Measurements from ENCODE around the gene TMEM37. TPM values are rescaled to one million over a fixed set of nuclear protein-coding genes. Genes with fewer than 3 reads are reported as not detected.

TMEM37 gene
- total RNA-seq, 1 experiment from 2014 or later: 9.6 TPM

DNA sequence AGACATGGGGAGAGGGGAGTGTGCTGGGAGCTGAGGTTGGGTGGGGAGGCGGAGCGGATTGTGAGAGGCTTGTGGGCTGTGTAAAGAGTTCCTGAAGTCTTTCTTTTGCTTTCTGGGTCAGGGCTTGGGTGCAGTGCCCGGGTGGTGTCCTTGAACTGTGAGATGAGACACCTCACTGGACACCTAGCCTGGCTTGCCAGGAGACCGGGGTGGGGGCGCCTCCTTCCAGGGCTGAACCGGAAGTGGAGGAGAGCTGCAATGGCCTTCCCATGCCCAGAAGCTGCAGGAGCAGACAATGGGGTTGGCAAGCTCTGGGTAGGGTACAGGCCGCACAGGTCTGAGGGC lies 4.3 kb downstream of the TMEM37 start:
- ATAC-seq: no peak
- Mint-ChIP-seq H3K27ac (no peak overlapping the region), H3K36me3 (0 out of 2 replicates have a peak, but pooled peaks cover 5% of the 10 kb centered on the region)

DNA sequence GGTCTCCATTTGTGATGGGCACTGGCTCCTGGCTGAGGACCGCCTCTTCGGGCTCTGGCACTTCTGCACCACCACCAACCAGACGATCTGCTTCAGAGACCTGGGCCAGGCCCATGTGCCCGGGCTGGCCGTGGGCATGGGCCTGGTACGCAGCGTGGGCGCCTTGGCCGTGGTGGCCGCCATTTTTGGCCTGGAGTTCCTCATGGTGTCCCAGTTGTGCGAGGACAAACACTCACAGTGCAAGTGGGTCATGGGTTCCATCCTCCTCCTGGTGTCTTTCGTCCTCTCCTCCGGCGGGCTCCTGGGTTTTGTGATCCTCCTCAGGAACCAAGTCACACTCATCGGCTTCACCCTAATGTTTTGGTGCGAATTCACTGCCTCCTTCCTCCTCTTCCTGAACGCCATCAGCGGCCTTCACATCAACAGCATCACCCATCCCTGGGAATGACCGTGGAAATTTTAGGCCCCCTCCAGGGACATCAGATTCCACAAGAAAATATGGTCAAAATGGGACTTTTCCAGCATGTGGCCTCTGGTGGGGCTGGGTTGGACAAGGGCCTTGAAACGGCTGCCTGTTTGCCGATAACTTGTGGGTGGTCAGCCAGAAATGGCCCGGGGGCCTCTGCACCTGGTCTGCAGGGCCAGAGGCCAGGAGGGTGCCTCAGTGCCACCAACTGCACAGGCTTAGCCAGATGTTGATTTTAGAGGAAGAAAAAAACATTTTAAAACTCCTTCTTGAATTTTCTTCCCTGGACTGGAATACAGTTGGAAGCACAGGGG lies 5.5 kb downstream of the TMEM37 start:
- CTCF ChIA-PET: interaction anchor here (1.3 kb wide), 1 partner anchor 39 kb away, joined by 4 read pairs; no protein-coding TSS in a partner anchor
- POLR2A ChIA-PET: no interaction called here
- 0 out of 2 replicates have a peak, but pooled peaks cover 5% of the 10 kb centered on the region for H3K36me3 Mint-ChIP-seq
- H3K4me3 Mint-ChIP-seq: no peak overlapping the region
- ATAC-seq (no peak), DNase-seq (ENCODE audit: low spot score) (no peak)
- H3K4me1 Mint-ChIP-seq: peaks cover 36% of the 10 kb centered on the region
- H3K27ac Mint-ChIP-seq: no peak overlapping the region
- no peaks in the 10 kb centered on the region for H3K9me3 Mint-ChIP-seq
- H3K27me3 Mint-ChIP-seq (ENCODE audit: low read depth): peaks cover 4% of the 10 kb centered on the region
- TF ChIP-seq, protein P1, sequence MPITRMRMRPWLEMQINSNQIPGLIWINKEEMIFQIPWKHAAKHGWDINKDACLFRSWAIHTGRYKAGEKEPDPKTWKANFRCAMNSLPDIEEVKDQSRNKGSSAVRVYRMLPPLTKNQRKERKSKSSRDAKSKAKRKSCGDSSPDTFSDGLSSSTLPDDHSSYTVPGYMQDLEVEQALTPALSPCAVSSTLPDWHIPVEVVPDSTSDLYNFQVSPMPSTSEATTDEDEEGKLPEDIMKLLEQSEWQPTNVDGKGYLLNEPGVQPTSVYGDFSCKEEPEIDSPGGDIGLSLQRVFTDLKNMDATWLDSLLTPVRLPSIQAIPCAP (CRISPR knock-in tag; IDR thresholded peaks at IDR 0.05): no peak
- TF ChIP-seq ZBTB21 (CRISPR knock-in tag; IDR thresholded peaks at IDR 0.05; ENCODE audit: borderline replicate concordance) (no peak), ESRRA (CRISPR knock-in tag; IDR thresholded peaks at IDR 0.05; ENCODE audit: borderline replicate concordance) (no peak), NR3C1 (CRISPR knock-in tag; conservative IDR thresholded peaks at IDR 0.05; ENCODE audit: low read depth) (no peak), TP53 (CRISPR knock-in tag; IDR thresholded peaks at IDR 0.05) (no peak), MYBL2 (CRISPR knock-in tag; IDR thresholded peaks at IDR 0.05) (no peak), RELA (CRISPR knock-in tag; IDR thresholded peaks at IDR 0.05; ENCODE audit: borderline replicate concordance) (no peak), SOX15 (CRISPR knock-in tag; IDR thresholded peaks at IDR 0.05) (no peak), CREM (CRISPR knock-in tag; IDR thresholded peaks at IDR 0.05) (no peak)
- TF ChIP-seq, protein P2, sequence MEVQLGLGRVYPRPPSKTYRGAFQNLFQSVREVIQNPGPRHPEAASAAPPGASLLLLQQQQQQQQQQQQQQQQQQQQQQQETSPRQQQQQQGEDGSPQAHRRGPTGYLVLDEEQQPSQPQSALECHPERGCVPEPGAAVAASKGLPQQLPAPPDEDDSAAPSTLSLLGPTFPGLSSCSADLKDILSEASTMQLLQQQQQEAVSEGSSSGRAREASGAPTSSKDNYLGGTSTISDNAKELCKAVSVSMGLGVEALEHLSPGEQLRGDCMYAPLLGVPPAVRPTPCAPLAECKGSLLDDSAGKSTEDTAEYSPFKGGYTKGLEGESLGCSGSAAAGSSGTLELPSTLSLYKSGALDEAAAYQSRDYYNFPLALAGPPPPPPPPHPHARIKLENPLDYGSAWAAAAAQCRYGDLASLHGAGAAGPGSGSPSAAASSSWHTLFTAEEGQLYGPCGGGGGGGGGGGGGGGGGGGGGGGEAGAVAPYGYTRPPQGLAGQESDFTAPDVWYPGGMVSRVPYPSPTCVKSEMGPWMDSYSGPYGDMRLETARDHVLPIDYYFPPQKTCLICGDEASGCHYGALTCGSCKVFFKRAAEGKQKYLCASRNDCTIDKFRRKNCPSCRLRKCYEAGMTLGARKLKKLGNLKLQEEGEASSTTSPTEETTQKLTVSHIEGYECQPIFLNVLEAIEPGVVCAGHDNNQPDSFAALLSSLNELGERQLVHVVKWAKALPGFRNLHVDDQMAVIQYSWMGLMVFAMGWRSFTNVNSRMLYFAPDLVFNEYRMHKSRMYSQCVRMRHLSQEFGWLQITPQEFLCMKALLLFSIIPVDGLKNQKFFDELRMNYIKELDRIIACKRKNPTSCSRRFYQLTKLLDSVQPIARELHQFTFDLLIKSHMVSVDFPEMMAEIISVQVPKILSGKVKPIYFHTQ (CRISPR knock-in tag; IDR thresholded peaks at IDR 0.05): no peak
- TF ChIP-seq, protein P3, sequence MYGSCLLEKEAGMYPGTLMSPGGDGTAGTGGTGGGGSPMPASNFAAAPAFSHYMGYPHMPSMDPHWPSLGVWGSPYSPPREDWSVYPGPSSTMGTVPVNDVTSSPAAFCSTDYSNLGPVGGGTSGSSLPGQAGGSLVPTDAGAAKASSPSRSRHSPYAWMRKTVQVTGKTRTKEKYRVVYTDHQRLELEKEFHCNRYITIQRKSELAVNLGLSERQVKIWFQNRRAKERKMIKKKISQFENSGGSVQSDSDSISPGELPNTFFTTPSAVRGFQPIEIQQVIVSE (CRISPR knock-in tag; IDR thresholded peaks at IDR 0.05; ENCODE audit: borderline replicate concordance): no peak
- TF ChIP-seq, protein P4, sequence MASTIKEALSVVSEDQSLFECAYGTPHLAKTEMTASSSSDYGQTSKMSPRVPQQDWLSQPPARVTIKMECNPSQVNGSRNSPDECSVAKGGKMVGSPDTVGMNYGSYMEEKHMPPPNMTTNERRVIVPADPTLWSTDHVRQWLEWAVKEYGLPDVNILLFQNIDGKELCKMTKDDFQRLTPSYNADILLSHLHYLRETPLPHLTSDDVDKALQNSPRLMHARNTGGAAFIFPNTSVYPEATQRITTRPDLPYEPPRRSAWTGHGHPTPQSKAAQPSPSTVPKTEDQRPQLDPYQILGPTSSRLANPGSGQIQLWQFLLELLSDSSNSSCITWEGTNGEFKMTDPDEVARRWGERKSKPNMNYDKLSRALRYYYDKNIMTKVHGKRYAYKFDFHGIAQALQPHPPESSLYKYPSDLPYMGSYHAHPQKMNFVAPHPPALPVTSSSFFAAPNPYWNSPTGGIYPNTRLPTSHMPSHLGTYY (CRISPR knock-in tag; IDR thresholded peaks at IDR 0.05): no peak
- TF ChIP-seq, protein P5, sequence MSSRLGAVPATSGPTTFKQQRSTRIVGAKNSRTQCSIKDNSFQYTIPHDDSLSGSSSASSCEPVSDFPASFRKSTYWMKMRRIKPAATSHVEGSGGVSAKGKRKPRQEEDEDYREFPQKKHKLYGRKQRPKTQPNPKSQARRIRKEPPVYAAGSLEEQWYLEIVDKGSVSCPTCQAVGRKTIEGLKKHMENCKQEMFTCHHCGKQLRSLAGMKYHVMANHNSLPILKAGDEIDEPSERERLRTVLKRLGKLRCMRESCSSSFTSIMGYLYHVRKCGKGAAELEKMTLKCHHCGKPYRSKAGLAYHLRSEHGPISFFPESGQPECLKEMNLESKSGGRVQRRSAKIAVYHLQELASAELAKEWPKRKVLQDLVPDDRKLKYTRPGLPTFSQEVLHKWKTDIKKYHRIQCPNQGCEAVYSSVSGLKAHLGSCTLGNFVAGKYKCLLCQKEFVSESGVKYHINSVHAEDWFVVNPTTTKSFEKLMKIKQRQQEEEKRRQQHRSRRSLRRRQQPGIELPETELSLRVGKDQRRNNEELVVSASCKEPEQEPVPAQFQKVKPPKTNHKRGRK (CRISPR knock-in tag; IDR thresholded peaks at IDR 0.05; ENCODE audit: borderline replicate concordance): no peak
- TF ChIP-seq, protein P6, sequence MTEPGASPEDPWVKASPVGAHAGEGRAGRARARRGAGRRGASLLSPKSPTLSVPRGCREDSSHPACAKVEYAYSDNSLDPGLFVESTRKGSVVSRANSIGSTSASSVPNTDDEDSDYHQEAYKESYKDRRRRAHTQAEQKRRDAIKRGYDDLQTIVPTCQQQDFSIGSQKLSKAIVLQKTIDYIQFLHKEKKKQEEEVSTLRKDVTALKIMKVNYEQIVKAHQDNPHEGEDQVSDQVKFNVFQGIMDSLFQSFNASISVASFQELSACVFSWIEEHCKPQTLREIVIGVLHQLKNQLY (CRISPR knock-in tag; IDR thresholded peaks at IDR 0.05): no peak
- TF ChIP-seq, protein P7, sequence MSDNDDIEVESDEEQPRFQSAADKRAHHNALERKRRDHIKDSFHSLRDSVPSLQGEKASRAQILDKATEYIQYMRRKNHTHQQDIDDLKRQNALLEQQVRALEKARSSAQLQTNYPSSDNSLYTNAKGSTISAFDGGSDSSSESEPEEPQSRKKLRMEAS (CRISPR knock-in tag; IDR thresholded peaks at IDR 0.05): no peak

More for the DNA sequence above, 4.3 kb downstream of the TMEM37 start:
- Mint-ChIP-seq H3K9me3 (no peaks in the 10 kb centered on the region), H3K4me3 (no peak overlapping the region), H3K4me1 (peaks cover 39% of the 10 kb centered on the region), H3K27me3 (ENCODE audit: low read depth) (peaks cover 4% of the 10 kb centered on the region)
- DNase-seq (ENCODE audit: low spot score): no peak
- TF ChIP-seq JUN (CRISPR knock-in tag; IDR thresholded peaks at IDR 0.05): no peak
- TF ChIP-seq, protein P8, sequence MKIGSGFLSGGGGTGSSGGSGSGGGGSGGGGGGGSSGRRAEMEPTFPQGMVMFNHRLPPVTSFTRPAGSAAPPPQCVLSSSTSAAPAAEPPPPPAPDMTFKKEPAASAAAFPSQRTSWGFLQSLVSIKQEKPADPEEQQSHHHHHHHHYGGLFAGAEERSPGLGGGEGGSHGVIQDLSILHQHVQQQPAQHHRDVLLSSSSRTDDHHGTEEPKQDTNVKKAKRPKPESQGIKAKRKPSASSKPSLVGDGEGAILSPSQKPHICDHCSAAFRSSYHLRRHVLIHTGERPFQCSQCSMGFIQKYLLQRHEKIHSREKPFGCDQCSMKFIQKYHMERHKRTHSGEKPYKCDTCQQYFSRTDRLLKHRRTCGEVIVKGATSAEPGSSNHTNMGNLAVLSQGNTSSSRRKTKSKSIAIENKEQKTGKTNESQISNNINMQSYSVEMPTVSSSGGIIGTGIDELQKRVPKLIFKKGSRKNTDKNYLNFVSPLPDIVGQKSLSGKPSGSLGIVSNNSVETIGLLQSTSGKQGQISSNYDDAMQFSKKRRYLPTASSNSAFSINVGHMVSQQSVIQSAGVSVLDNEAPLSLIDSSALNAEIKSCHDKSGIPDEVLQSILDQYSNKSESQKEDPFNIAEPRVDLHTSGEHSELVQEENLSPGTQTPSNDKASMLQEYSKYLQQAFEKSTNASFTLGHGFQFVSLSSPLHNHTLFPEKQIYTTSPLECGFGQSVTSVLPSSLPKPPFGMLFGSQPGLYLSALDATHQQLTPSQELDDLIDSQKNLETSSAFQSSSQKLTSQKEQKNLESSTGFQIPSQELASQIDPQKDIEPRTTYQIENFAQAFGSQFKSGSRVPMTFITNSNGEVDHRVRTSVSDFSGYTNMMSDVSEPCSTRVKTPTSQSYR (CRISPR knock-in tag; IDR thresholded peaks at IDR 0.05): no peak
- TF ChIP-seq, protein P9, sequence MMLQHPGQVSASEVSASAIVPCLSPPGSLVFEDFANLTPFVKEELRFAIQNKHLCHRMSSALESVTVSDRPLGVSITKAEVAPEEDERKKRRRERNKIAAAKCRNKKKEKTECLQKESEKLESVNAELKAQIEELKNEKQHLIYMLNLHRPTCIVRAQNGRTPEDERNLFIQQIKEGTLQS (CRISPR knock-in tag; conservative IDR thresholded peaks at IDR 0.05): no peak
- TF ChIP-seq ETV6 (CRISPR knock-in tag; IDR thresholded peaks at IDR 0.05): no peak
- TF ChIP-seq TP53 (CRISPR knock-in tag; IDR thresholded peaks at IDR 0.05): no peak
- TF ChIP-seq FOXJ3 (CRISPR knock-in tag; IDR thresholded peaks at IDR 0.05; ENCODE audit: borderline replicate concordance): no peak
- no peak for TF ChIP-seq SP1 (CRISPR knock-in tag; conservative IDR thresholded peaks at IDR 0.05)
- no peak for TF ChIP-seq TCF7 (CRISPR knock-in tag; IDR thresholded peaks at IDR 0.05; ENCODE audit: low read depth)
- ChIA-PET POLR2A (no interaction called here), CTCF (interaction anchor here (6.9 kb wide), 1 partner anchor 41 kb away, joined by 57 read pairs; no protein-coding TSS in a partner anchor)

Measured in WTC11 (cell line).